Measurements from ENCODE around the gene LTBP2. TPM values are rescaled to one million over a fixed set of nuclear protein-coding genes. Genes with fewer than 3 reads are reported as not detected.

LTBP2 gene
- total RNA-seq, 1 donor from 2014 or later: 1.3 TPM

- no peak for DNase-seq (ENCODE audit: low read depth, low spot score)
- H3K27ac Mint-ChIP-seq (ENCODE audit: unreplicated experiment): no peak overlapping the region
- H3K36me3 Mint-ChIP-seq (ENCODE audit: low read depth): no peaks in the 10 kb centered on the region
- H3K9me3 Mint-ChIP-seq: no peaks in the 10 kb centered on the region
- no peaks in the 10 kb centered on the region for H3K27me3 Mint-ChIP-seq (ENCODE audit: low read depth)
- TF ChIP-seq CTCF (conservative IDR thresholded peaks at IDR 0.05): no peak
- no peak overlapping the region for H3K4me3 Mint-ChIP-seq
- peaks cover 13% of the 10 kb centered on the region for H3K4me1 Mint-ChIP-seq
These were observed 53.4 kb downstream of the LTBP2 start for GRCh38 chr14:74558655-74559054.

GRCh38 chr14:74557691-74558090, 54.3 kb downstream of the LTBP2 start:
- Mint-ChIP-seq H3K36me3 (ENCODE audit: low read depth) (no peaks in the 10 kb centered on the region), H3K27me3 (ENCODE audit: low read depth) (no peaks in the 10 kb centered on the region), H3K4me3 (no peak overlapping the region), H3K4me1 (peaks cover 17% of the 10 kb centered on the region), H3K9me3 (no peaks in the 10 kb centered on the region), H3K27ac (ENCODE audit: unreplicated experiment) (no peak overlapping the region)
- no peak for TF ChIP-seq CTCF (conservative IDR thresholded peaks at IDR 0.05)
- DNase-seq (ENCODE audit: low read depth, low spot score): no peak

- Mint-ChIP-seq H3K4me3 (no peak overlapping the region), H3K27me3 (ENCODE audit: low read depth) (no peaks in the 10 kb centered on the region), H3K4me1 (peaks cover 23% of the 10 kb centered on the region)
These were observed 56.5 kb downstream of the LTBP2 start for GRCh38 chr14:74555476-74556050.

GRCh38 chr14:74554742-74555362, 57.2 kb downstream of the LTBP2 start:
- Mint-ChIP-seq H3K9me3 (no peaks in the 10 kb centered on the region), H3K4me1 (peaks cover 23% of the 10 kb centered on the region), H3K27me3 (ENCODE audit: low read depth) (no peaks in the 10 kb centered on the region), H3K27ac (ENCODE audit: unreplicated experiment) (no peak overlapping the region), H3K4me3 (no peak overlapping the region), H3K36me3 (ENCODE audit: low read depth) (no peaks in the 10 kb centered on the region)
- TF ChIP-seq CTCF (conservative IDR thresholded peaks at IDR 0.05): no peak
- DNase-seq (ENCODE audit: low read depth, low spot score): no peak

More at GRCh38 chr14:74555476-74556050, 56.5 kb downstream of the LTBP2 start:
- Mint-ChIP-seq H3K36me3 (ENCODE audit: low read depth) (no peaks in the 10 kb centered on the region), H3K27ac (ENCODE audit: unreplicated experiment) (no peak overlapping the region), H3K9me3 (no peaks in the 10 kb centered on the region)
- TF ChIP-seq CTCF (conservative IDR thresholded peaks at IDR 0.05): no peak
- no peak for DNase-seq (ENCODE audit: low read depth, low spot score)

- peaks cover 23% of the 10 kb centered on the region for H3K4me1 Mint-ChIP-seq
- H3K9me3 Mint-ChIP-seq: no peaks in the 10 kb centered on the region
- H3K36me3 Mint-ChIP-seq (ENCODE audit: low read depth): no peaks in the 10 kb centered on the region
- no peaks in the 10 kb centered on the region for H3K27me3 Mint-ChIP-seq (ENCODE audit: low read depth)
- no peak overlapping the region for H3K27ac Mint-ChIP-seq (ENCODE audit: unreplicated experiment)
- no peak overlapping the region for H3K4me3 Mint-ChIP-seq
- no peak for DNase-seq (ENCODE audit: low read depth, low spot score)
- no peak for TF ChIP-seq CTCF (conservative IDR thresholded peaks at IDR 0.05)
These were observed 59.4 kb downstream of the LTBP2 start for GRCh38 chr14:74552623-74553022.
